Measurements from ENCODE around the gene CCDC18. TPM values are rescaled to one million over a fixed set of nuclear protein-coding genes. Genes with fewer than 3 reads are reported as not detected.
"Not testable (repeated sequence)": the region's sequence is repeated elsewhere in the genome, so short reads cannot be mapped to it uniquely, and the experiment has no call there.

CCDC18 gene
- 4.3 TPM for polyA plus RNA-seq (ENCODE audit: insufficient read length)

- DNase-seq: peak; percentile 8
Measured at GRCh38 chr1:93180723-93181613, at the start of gene CCDC18. Gene CCDC18 (plus strand): TSS chr1:93180724. CDS start chr1:93183362, 2,638 bp downstream.

DNA sequence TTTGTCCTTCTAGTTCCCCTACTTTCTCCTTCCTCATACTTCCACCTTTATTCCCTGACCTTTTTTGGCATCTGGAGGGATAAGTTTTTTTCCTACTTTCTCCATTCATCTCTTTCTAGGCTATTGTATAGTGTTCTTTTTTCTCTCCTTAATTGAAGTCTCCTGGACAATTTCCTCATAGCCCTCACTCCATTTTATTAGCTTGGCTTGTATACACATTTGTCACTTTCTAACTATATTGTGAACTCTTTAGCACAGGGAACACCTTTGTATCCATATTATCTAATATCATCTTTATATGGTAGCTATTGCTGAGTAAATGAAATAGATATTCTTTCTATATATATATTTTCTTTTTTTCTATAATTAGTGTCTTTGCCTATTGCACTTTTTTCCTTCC is 47.9 kb upstream of the CCDC18 start:
- DNase-seq: no peak

DNA sequence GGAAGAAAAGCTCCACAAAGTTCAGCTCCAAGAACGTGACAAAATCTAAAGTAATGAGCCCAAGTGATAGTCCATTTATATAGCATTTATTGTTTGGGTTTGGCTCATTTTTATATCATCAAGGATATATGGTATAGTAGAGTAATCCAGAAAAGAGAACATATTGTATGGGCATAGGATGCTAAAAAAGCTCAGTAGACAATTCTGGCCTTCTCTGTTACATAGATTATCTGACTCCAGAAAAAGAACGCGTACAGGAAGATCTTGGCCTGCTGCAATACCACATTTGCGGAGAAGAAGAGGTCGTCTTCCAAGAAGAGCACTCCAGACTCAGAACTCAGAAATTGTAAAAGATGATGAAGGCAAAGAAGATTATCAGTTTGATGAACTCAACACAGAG is 44.1 kb upstream of the CCDC18 start:
- DNase-seq: no peak

DNA sequence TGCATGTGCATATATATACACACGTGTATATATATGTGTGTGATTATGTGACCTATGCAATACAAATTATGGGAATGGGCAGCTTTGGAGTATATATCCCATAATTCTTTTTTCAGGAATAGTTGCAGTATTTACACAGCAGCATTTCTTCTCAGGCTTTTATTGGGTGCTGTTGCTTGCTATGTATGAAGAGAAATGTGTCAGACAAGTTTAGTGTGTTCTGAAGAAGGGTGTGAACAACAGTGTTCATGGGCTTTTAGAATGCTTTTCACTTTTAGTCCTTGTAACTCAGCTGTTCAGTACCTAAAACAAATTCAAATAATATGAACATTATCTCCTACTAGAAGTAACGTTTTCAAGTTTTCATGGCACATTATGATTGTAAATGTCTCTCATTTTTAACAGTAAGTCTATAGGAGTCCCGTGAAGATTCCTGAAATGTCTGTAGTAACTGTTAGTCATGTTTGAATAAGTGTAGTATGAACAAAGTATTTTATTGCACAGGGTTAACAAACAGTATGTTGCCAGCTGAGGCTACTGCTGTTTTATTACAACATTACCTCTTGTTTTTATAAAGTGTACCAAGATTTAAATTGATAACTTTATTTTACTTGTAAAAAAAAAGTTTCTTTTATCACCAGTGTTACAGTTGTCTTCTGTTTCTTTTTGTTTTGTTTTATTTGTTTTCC is 42.8 kb upstream of the CCDC18 start:
- no peak for DNase-seq

- no peak for DNase-seq
Measured at GRCh38 chr1:93140106-93140505, 40.4 kb upstream of the CCDC18 start.

- DNase-seq: no peak
Measured at GRCh38 chr1:93142161-93142560, 38.4 kb upstream of the CCDC18 start.

GRCh38 chr1:93143136-93143535 is 37.4 kb upstream of the CCDC18 start:
- DNase-seq: no peak

GRCh38 chr1:93143769-93144168 is 36.8 kb upstream of the CCDC18 start:
- no peak for DNase-seq

DNA sequence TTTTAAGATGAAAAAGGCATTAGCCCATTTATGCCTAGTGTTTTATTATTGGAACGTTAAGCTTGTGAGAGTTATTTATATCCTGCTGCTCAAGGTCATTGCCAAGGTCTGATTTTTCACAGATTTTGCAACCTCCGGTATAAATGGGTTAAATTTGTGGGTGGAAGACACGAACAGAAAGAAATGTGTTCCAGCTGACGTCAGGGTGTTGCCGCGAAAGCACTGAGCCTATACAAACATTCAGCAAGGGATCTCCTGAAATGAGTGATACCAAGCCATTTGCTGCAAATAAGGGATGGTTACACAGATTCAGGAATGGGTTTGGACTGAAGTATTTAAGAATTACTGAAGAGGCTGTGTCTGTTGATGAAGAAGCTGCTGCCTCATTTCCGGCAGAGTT is 32.5 kb upstream of the CCDC18 start:
- DNase-seq: no peak

DNA sequence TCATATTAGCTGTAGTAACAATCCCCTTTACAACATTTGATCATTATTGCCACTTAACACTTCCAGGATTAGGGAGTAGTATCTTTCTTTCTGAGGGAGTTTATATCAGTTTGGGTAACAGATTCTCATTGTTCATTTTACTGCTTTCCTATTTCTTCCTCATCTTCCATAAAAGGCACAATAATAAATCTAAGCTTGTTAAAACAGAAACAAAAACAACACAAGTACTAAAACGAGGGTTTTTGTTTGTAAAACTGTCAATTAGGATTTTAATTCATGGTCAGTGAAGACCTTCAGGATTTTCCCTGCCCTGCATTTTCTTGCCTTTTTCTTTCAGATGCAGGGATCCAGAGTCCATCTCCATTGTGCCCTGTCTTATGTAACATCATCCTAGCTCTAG is 29.8 kb upstream of the CCDC18 start:
- no peak for DNase-seq

GRCh38 chr1:93151474-93151873 is 29.1 kb upstream of the CCDC18 start:
- no peak for DNase-seq

- no peak for DNase-seq
Measured at GRCh38 chr1:93152835-93153234, 27.7 kb upstream of the CCDC18 start.

- DNase-seq: no peak
Measured at GRCh38 chr1:93154898-93155297, 25.6 kb upstream of the CCDC18 start.

DNA sequence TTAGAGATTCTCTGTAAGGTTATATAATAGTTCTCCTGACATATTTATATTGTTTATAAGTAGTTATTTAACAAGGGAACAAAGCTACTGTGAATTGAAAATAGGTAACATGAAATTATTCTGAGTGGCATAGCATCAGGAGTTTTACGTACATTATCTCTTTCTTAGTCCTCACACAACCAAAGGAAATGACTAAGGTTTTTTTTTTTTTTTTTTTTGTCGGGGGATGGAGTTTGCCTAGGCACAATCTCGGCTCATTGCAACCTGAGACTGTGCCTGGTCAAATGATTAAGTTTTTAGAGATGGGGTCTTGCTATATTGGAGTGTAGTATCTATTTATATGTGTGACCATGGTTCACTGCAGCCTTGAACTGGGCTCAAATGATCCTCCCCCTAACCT is 25.2 kb upstream of the CCDC18 start:
- DNase-seq: no peak

GRCh38 chr1:93159337-93159736 is 21.2 kb upstream of the CCDC18 start:
- no peak for DNase-seq

DNA sequence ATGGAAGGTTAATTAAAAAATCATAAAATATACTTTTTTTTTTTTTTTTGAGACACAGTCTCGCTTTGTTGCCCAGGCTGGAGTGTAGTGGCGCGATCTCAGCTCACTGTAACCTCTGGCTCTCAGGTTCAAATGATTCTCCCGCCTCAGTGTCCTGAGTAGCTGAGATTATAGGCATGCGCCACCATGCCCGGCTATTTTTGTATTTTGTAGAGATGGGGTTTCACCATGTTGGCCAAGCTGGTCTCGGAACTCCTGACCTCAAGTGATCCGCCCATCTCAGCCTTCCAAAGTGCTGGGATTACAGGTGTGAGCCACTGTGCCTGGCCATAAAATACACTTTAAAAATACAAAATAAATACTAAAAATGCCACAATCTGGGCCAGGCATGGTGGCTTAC is 17.2 kb upstream of the CCDC18 start:
- DNase-seq: not testable (repeated sequence)

GRCh38 chr1:93164816-93165215 is 15.7 kb upstream of the CCDC18 start:
- no peak for DNase-seq

DNA sequence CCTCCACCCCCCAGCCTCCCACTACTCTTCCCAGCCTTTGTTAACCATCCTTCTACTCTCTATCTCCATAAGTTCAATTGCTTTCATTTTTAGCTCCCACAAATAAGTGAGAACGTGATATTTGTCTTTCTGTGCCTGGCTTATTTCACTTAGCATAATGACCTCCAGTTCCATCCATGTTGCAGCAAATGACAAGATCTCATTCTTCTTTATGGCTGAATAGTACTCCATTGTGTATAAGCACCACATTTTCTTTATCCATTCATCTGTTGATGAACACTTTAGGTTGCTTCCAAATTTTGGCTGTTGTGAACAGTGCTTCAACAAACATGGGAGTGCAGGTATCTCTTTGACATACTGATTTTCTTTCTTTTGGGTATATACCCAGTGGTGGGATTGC is 14.6 kb upstream of the CCDC18 start:
- DNase-seq: not testable (repeated sequence)

GRCh38 chr1:93167006-93167405 is 13.5 kb upstream of the CCDC18 start:
- DNase-seq: no peak

DNA sequence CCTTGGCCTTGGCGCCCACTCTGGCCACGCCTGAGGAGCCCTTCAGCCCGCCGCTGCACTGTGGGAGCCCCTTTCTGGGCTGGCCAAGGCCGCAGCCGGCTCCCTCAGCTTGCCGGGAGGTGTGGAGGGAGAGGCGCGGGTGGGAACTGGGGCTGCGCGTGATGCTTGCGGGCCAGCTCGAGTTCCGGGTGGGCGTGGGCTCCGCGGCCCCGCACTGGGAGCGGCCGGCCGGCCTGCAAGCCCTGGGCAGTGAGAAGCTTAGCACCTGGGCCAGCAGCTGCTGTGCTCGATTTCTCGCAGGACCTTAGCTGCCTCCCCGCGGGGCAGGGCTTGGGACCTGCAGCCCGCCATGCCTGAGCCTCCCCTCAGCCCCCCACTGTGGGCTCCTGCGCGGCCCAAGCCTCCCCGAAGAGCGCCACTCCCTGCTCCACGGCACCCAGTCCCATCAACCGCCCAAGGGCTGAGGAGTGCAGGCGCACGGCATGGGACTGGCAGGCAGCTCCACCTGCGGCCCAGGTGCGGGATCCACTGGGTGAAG is 10.3 kb upstream of the CCDC18 start:
- DNase-seq: not testable (repeated sequence)

DNA sequence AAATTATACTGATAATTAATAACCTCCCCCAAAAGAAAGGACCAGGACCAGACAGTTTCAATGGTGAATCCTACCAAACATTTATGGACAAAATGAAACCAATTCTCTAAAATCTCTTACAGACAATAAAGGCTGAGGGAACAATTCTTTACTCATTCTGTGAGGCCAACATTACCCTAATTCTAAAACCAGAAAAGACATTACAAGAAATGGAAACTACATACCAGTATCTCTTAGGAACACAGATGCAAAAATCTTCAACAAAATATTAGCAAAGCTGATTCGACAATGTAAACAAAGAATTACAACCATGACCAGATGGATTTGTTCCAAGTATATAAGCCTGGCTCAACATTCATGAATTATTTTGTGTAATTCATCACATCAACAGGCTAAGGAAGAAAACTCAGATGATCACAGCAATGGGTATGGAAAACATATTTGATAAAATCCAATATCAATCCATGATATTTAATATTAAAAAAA is 8.9 kb upstream of the CCDC18 start:
- no peak for DNase-seq

- DNase-seq: no peak
Measured at GRCh38 chr1:93172778-93173177, 7.7 kb upstream of the CCDC18 start.

DNA sequence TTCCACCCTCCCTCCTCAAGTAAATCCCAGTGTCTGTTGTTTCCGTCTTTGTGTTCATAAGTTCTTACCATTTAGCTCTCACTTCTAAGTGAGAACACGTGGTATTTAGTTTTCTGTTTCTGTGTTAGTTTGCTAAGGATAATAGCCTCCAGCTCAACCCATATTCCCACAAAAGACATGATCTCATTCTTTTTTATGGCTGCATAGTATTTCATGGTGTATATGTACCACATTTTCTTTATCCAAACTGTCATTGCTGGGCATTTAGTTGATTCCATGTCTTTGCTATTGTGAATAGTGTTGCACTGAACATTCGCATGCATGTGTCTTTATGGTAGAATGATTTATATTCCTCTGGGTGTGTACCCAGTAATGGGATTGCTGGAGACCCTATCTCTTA is 5.9 kb upstream of the CCDC18 start:
- not testable (repeated sequence) for DNase-seq

DNA sequence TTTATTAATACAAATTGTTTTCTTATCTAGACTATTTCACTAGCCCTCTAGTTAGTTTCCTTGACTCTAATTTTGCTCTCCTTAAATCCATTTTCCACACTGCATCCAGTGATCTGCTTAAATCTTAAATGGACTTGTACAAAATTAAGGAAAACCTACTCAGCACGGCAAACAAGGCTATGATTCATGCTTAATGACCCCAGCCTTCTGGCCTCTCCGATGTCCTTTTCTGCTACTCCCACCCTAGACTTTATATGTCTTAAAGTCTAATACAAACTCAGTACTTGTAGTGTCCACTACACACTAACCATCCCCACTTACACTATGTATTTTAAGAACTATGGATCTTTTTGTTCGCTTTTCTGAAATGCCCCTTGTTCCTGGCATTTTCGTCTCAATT is 2.5 kb upstream of the CCDC18 start:
- DNase-seq: no peak
